ACC112 (cell line): ENCODE measurements around the gene ARHGEF17.
A peak's percentile ranks its signal among the peaks of the same experiment; 100 is the strongest.

ENCODE experiments used
- H2AFZ ChIP-seq: fragments of 200-600 bp; sonication (generic); one replicate; pipeline ENCODE4 v1.6.0; 2017; ENCODE audit warnings: antibody characterized with exemption, low read length; ENCODE audit not compliant: unreplicated experiment
- H3K27ac ChIP-seq: fragments of 200-600 bp; sonication (generic); 2 replicates; pipeline ENCODE4 v1.5.1; 2014; ENCODE audit warnings: low read depth, mild to moderate bottlenecking, antibody characterized with exemption, low read length, moderate library complexity
- H3K27me3 ChIP-seq: fragments of 200-600 bp; sonication (generic); 2 replicates; pipeline ENCODE4 v1.6.1; 2014; ENCODE audit warnings: mild to moderate bottlenecking, antibody characterized with exemption, low read length, moderate library complexity, mixed read lengths; ENCODE audit not compliant: insufficient read depth
- H3K36me3 ChIP-seq: fragments of 200-600 bp; sonication (generic); 2 replicates; pipeline ENCODE4 v1.6.1; 2016; ENCODE audit warnings: mild to moderate bottlenecking, antibody characterized with exemption, low read length, moderate library complexity, mixed read lengths; ENCODE audit not compliant: insufficient read depth
- H3K4me1 ChIP-seq: fragments of 200-600 bp; sonication (generic); one replicate; pipeline ENCODE4 v1.6.1; 2016; ENCODE audit warnings: low read length, mixed read lengths; ENCODE audit not compliant: insufficient read depth, unreplicated experiment, control insufficient read depth
- H3K4me3 ChIP-seq: fragments of 200-600 bp; sonication (generic); 2 replicates; pipeline ENCODE4 v1.5.1; 2014; ENCODE audit warnings: mild to moderate bottlenecking, low read depth, low read length
- H3K79me2 ChIP-seq: fragments of 200-600 bp; sonication (generic); one replicate; pipeline ENCODE4 v1.6.0; 2016; ENCODE audit warnings: low read length; ENCODE audit not compliant: control insufficient read depth, unreplicated experiment, insufficient read depth

ARHGEF17 gene

DNA sequence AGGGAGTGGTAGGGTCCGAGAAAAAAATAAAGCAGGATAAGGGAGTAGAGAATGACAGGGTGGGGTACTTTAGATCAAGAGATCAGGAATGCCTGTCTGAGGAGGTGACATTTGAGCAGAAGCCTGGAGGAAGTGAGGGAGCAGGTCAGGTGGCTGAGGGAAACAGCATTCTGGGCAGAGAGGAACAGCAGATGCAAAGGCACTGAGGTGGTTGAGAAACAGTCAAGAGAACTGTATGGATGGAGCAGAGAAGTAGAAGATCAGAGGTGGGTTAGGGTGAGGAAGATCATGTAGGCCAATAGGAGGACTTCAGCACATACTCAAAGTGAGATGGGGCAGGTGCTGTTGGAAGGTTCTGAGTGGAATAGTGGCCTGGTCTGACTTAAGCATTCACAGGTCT lies 8.3 kb downstream of the ARHGEF17 start:
- H3K27ac ChIP-seq: no peak overlapping the region
- H3K79me2 ChIP-seq: peaks cover 87% of the 10 kb centered on the region

DNA sequence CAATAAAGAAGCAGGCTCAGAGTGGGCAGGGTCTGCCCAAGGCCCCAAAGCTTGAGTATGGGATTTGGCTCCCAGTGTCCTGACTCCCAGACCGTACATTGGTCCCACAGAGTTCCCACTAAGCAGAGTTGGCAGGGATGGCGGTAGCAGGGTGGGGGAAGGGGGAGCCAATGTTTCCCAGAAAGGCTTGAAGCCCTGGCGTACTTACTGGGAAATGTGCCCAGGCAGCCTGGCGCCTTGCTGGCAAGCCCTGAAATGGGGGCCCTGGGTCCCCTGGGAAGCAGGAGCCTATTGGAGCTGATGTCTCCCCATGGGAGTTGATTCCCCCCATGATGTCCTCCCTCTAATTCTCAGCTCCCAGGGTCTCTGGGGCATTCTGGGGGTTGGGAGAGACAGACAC lies 9.3 kb downstream of the ARHGEF17 start:
- Histone ChIP-seq H3K36me3 (no peaks in the 10 kb centered on the region), H3K4me3 (no peak overlapping the region), H3K27ac (no peak overlapping the region), H2AFZ (no peak overlapping the region), H3K79me2 (peaks cover 79% of the 10 kb centered on the region), H3K27me3 (no peaks in the 10 kb centered on the region), H3K4me1 (peaks cover 71% of the 10 kb centered on the region)

More for the DNA sequence above, 8.3 kb downstream of the ARHGEF17 start:
- Histone ChIP-seq H3K4me1 (peaks cover 71% of the 10 kb centered on the region), H3K36me3 (no peaks in the 10 kb centered on the region), H3K4me3 (no peak overlapping the region), H2AFZ (no peak overlapping the region), H3K27me3 (no peaks in the 10 kb centered on the region)

DNA sequence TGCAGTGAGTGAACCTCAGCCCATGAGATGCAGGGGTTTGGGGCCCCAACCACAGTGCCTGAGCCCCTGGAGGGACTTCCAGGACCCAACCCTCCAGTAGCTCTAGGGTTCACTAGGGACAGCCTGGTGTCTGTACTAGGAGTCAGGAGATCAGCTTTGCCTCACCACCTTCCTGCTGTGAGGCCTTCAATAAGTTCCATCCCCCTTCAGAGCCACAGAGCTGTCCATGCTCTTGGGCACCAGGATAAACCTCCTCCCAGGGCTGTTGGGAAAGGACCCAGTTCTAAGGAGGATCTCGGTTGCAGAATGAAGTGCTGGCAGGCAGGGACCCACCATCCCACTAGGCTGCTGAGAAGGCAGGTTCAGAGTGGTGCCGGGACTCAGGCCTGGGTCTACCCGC lies 9.7 kb downstream of the ARHGEF17 start:
- Histone ChIP-seq H3K4me3 (no peak overlapping the region), H3K4me1 (peaks cover 71% of the 10 kb centered on the region)

DNA sequence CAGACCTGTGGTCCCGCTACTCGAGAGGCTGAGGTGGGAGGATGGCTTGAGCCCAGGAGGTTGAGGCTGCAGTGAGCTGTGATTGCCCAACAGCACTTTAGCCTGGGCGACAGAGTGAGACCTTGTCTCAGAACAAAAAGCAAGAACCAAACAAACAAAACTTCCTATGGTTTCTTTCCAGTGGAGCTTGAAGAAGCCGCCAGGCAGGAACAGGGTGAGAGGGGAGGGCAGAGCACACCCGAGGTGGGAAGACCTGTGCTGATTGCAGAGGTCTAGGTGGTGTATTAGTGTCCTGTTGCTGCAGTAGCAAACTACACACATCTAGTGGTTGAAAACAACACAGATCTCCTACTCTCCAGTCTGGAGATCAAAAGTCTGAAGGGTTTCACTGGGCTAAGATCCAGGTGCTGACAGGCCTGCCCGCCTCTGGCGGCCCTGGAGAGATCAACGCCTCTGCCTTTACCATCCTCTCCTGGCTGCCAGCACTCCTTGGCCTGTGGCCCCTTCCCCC lies 10.5 kb downstream of the ARHGEF17 start:
- no peak overlapping the region for H3K4me3 ChIP-seq
- H3K36me3 ChIP-seq: no peaks in the 10 kb centered on the region
- H3K4me1 ChIP-seq: peaks cover 71% of the 10 kb centered on the region
- no peak overlapping the region for H2AFZ ChIP-seq
- H3K79me2 ChIP-seq: peaks cover 77% of the 10 kb centered on the region
- 0 out of 2 replicates have a peak overlapping the region, but pooled peaks have one; percentile 4 for H3K27ac ChIP-seq
- no peaks in the 10 kb centered on the region for H3K27me3 ChIP-seq

More for the DNA sequence above, 9.7 kb downstream of the ARHGEF17 start:
- H2AFZ ChIP-seq: no peak overlapping the region
- H3K27me3 ChIP-seq: no peaks in the 10 kb centered on the region
- peaks cover 78% of the 10 kb centered on the region for H3K79me2 ChIP-seq
- H3K36me3 ChIP-seq: no peaks in the 10 kb centered on the region
- no peak overlapping the region for H3K27ac ChIP-seq

DNA sequence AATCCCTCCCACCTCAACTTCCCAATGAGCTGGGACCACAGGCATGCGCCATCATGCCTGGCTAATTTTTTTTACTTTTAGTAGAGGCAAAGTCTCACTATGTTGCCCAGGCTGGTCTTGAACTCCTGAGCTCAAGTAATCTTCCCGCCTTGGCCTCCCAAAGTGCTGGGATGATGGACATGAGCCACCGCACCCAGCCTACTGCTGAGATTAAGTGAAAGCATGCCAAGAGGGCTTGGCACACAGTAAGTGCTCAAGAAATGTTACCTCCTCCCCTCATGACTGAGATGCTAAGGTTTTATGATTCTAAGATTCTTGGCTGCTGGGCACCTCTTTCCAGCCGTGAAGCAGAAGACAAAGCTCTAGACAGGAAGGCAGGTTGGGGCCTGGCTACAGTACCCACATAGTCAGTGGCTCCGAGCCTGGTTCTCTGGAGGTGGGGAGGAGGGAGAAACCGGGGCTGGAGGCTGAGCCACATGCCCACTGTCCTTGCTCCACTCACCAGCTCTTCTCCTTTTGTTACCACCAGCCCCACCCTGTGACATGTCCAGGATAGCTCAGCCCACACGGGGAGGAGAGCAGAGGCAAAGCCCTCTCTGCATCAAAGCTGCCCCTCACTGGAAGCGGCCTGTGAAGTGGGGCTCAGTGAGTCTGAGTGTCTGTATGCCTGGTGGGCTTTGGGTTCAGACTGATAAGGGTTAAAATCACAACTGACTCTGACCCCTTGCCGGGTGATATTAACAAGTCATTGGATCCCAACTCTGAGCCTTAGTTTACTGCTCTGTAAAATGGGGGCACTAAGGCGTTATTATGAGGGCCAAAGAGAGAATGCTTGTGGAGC lies 12.9 kb downstream of the ARHGEF17 start:
- Histone ChIP-seq H3K36me3 (no peaks in the 10 kb centered on the region), H3K27me3 (no peaks in the 10 kb centered on the region), H3K4me3 (0 out of 2 replicates have a peak overlapping the region, but pooled peaks have one; percentile 17), H3K4me1 (peaks cover 71% of the 10 kb centered on the region), H2AFZ (no peak overlapping the region), H3K27ac (peak overlapping the region; percentile 84), H3K79me2 (peaks cover 68% of the 10 kb centered on the region)

DNA sequence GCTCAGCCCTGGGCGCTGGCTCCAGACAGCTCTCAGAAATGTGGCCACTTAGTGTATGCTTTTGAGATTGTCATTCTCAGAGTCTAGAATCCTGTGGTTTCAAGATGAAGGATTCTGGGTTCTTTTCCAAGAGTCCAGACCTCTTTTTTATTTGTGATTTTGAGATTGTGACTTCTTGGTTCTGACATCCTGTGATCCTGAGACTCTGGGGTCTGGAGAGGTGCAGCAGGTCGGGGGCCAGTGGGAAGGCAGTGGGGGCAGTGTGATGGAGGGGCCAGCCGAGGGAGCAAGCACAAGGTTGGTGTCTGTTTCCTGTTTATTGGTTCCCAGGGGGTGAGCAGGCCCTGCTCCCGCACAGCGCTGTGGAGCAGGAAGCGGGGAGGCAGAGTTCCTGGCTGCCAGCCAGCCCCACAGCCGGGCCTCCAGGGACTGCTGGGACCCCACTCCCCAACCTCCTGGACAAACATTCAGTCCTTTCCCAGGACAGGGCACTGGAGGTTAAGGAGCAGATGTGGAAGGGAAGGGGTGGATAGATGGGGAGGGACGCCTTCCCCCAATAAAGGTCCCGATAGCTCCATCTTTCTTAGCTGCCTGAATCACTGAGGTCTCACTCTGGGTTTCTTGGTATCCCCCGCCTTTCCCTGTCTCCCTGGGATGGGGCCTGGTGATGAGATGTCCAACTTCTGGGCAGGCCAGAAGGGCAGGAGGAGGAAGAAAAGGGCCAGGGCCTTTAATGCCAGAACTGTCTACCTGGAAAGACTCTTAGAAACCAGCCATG lies 13.7 kb downstream of the ARHGEF17 start:
- Histone ChIP-seq H3K36me3 (no peaks in the 10 kb centered on the region), H3K79me2 (peaks cover 62% of the 10 kb centered on the region), H2AFZ (no peak overlapping the region), H3K27ac (peak overlapping the region; percentile 84), H3K27me3 (no peaks in the 10 kb centered on the region), H3K4me3 (0 out of 2 replicates have a peak overlapping the region, but pooled peaks have one; percentile 17), H3K4me1 (peaks cover 71% of the 10 kb centered on the region)

DNA sequence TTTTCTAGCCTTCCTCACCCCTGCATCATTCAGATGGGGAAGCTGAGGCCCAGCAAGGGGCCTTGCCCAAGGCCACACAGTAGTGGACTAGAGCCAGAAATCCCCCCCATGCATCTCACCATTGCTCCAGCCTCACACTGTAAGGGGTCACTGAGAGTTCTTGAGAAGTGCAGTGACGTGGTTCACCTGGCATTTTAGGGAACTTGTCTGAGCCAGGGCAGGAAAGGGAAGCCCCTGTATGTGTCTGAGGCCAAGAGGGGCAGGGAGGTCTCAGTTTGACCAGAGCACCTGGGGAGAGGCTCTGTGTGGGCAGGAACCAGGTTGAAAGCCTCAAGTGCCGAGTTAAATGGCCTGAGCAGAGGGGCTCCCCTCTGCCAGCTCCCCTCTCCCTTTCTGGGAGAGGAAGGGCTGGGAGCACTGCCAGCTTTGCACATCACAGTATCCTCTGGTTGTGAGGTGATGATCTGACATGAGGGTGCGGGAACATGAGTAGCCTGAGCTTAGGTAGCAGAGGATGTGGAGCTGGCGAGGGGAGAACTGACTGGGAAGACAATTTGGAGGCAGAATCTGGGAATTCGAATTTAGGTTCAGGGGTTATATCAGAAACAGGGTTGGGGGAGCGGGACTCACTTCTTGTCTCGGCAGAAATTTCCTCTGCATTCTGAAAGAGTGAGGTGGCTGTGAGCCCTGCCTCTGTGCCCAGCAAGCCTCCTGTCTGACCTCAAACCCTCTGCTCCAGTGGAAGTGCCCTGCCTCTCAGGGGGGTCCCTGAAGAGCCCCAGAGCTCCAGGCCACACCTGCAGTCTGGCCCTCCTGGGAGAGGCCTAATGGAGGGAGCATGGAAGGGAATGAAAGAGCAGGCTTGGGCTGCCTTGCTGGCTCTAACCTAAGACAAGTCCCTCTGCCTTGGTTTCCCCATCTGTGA lies 14.6 kb downstream of the ARHGEF17 start:
- no peaks in the 10 kb centered on the region for H3K27me3 ChIP-seq
- H2AFZ ChIP-seq: no peak overlapping the region
- peaks cover 62% of the 10 kb centered on the region for H3K79me2 ChIP-seq
- peaks cover 71% of the 10 kb centered on the region for H3K4me1 ChIP-seq
- H3K4me3 ChIP-seq: peak overlapping the region; percentile 5; the same call in 1 of the 2 replicates
- H3K27ac ChIP-seq: peak overlapping the region; percentile 84
- H3K36me3 ChIP-seq: no peaks in the 10 kb centered on the region

DNA sequence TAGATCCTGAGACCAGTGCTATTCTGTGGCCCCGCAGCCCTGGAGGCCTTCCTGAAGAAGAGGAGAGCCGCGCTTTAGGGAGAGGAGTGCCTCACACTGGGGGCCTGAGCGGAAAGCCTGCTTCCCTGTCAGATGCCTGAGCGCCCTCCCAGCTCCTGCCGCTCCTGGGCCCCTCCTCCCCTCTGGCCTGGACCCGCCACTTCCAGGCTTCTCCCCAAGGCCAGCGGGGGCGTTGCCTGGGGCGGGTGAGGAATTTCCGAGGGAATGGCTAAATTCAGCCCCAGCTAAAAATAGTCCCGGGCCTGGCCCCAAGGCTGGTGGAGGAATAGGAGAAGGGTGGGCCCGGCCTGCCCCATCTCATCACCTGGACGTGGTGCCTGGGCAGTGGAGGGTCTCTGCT lies 15.4 kb downstream of the ARHGEF17 start:
- H3K36me3 ChIP-seq: no peaks in the 10 kb centered on the region
- H3K4me1 ChIP-seq: peaks cover 77% of the 10 kb centered on the region
- H3K79me2 ChIP-seq: peaks cover 62% of the 10 kb centered on the region
- H3K27me3 ChIP-seq: no peaks in the 10 kb centered on the region
- H3K4me3 ChIP-seq: 0 out of 2 replicates have a peak overlapping the region, but pooled peaks have one; percentile 3
- peak overlapping the region; percentile 84 for H3K27ac ChIP-seq
- no peak overlapping the region for H2AFZ ChIP-seq

DNA sequence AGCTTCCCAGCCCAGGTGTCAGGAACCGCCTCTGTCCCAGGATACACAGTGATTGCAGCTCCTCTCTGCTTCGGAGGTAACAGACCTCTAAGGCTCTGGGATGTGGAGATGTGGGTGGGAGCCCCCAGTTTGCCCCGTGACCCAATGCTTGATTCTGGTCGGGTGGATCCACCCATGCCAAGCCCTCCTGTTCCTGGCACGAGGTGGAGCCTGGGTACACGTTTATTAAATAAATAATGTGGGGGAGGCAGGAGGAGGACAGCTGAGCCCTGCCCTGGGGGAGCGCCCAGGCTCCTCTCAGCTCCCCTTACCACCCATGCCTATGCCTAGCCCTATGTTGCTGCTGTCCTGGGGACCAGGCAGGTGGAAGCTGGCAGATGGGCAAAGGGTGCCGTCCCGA lies 16.0 kb downstream of the ARHGEF17 start:
- Histone ChIP-seq H3K4me3 (no peak overlapping the region), H3K4me1 (peaks cover 78% of the 10 kb centered on the region), H2AFZ (no peak overlapping the region), H3K27me3 (no peaks in the 10 kb centered on the region), H3K27ac (peak overlapping the region; percentile 84), H3K36me3 (no peaks in the 10 kb centered on the region), H3K79me2 (peaks cover 62% of the 10 kb centered on the region)

DNA sequence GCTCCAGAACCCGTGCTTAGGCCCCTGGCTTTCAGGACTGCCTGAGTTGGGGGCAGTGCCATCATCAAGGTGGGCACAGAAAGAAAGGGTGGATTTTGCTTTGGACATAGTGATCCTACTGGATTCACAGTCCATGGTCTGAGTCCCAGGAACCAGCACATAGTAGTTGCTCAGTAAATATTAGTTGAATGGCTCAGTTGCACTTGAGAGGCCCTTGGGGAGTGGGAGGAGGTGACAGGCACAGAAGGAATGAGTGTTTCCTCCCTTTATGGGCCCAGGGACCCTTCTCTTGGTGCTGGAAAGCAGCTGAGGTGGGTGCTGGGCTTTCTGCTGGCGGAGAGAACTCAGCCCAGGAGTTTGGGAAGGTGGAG lies 16.6 kb downstream of the ARHGEF17 start:
- Histone ChIP-seq H3K27me3 (no peaks in the 10 kb centered on the region), H2AFZ (no peak overlapping the region), H3K4me1 (peaks cover 80% of the 10 kb centered on the region), H3K36me3 (no peaks in the 10 kb centered on the region), H3K79me2 (peaks cover 58% of the 10 kb centered on the region), H3K4me3 (no peak overlapping the region), H3K27ac (peak overlapping the region; percentile 84)
